ENCODE data around the gene QSOX1.

The QSOX1 gene

GRCh38 chr1:180215856-180216625 lies 61.4 kb downstream of the QSOX1 start:
- DNase-seq: no peak

- no peak for DNase-seq
Measured at GRCh38 chr1:180217006-180217405, 62.3 kb downstream of the QSOX1 start.

GRCh38 chr1:180218806-180219765 lies 64.4 kb downstream of the QSOX1 start:
- DNase-seq: no peak

- DNase-seq: no peak
Measured at GRCh38 chr1:180219776-180220175, 65.1 kb downstream of the QSOX1 start.

- peak; percentile 11 for DNase-seq
Measured at GRCh38 chr1:180221462-180221861, 66.8 kb downstream of the QSOX1 start.

- DNase-seq: no peak
Measured at GRCh38 chr1:180224902-180225301, 70.2 kb downstream of the QSOX1 start.

GRCh38 chr1:180225403-180225802 lies 70.7 kb downstream of the QSOX1 start:
- DNase-seq: no peak

GRCh38 chr1:180227861-180228647 lies 73.4 kb downstream of the QSOX1 start:
- DNase-seq: no peak

GRCh38 chr1:180228648-180229482 lies 74.2 kb downstream of the QSOX1 start:
- no peak for DNase-seq

- peak; percentile 15 for DNase-seq
Measured at GRCh38 chr1:180229483-180230415, 75.1 kb downstream of the QSOX1 start, which contains the start of gene LHX4. Gene LHX4 (plus strand): TSS chr1:180230264. CDS start chr1:180230530, 266 bp downstream.

- no peak for DNase-seq
Measured at GRCh38 chr1:180230416-180230790, 75.7 kb downstream of the QSOX1 start.

GRCh38 chr1:180230791-180231505 lies 76.3 kb downstream of the QSOX1 start:
- peak; percentile 30 for DNase-seq

GRCh38 chr1:180231506-180231921 lies 76.8 kb downstream of the QSOX1 start:
- peak; percentile 30 for DNase-seq

- DNase-seq: no peak
Measured at GRCh38 chr1:180231936-180232335, 77.3 kb downstream of the QSOX1 start.

GRCh38 chr1:180232521-180233043 lies 77.9 kb downstream of the QSOX1 start:
- DNase-seq: no peak

GRCh38 chr1:180233191-180234011 lies 78.7 kb downstream of the QSOX1 start:
- no peak for DNase-seq

- DNase-seq: no peak
Measured at GRCh38 chr1:180234369-180235076, 79.9 kb downstream of the QSOX1 start.

GRCh38 chr1:180235077-180235501 lies 80.4 kb downstream of the QSOX1 start:
- DNase-seq: no peak
